ENCODE results near the gene TCERG1L.

- TF ChIP-seq EZH2 (IDR thresholded peaks at IDR 0.05; ENCODE audit: insufficient read depth, poor library complexity, severe bottlenecking) (no peak), EZH2phosphoT487 (IDR thresholded peaks at IDR 0.05; ENCODE audit: insufficient read depth, low read depth) (no peak)
Observed at GRCh38 chr10:131135716-131136115, 175.8 kb downstream of the TCERG1L start.
